ACC112 (cell line): ENCODE results near the gene NELFA.

ENCODE experiments used
- H2AFZ ChIP-seq: fragments of 200-600 bp; sonication (generic); one replicate; pipeline ENCODE4 v1.6.0; 2017; ENCODE audit warnings: antibody characterized with exemption, low read length; ENCODE audit not compliant: unreplicated experiment
- H3K27ac ChIP-seq: fragments of 200-600 bp; sonication (generic); 2 replicates; pipeline ENCODE4 v1.5.1; 2014; ENCODE audit warnings: low read depth, mild to moderate bottlenecking, antibody characterized with exemption, low read length, moderate library complexity
- H3K27me3 ChIP-seq: fragments of 200-600 bp; sonication (generic); 2 replicates; pipeline ENCODE4 v1.6.1; 2014; ENCODE audit warnings: mild to moderate bottlenecking, antibody characterized with exemption, low read length, moderate library complexity, mixed read lengths; ENCODE audit not compliant: insufficient read depth
- H3K36me3 ChIP-seq: fragments of 200-600 bp; sonication (generic); 2 replicates; pipeline ENCODE4 v1.6.1; 2016; ENCODE audit warnings: mild to moderate bottlenecking, antibody characterized with exemption, low read length, moderate library complexity, mixed read lengths; ENCODE audit not compliant: insufficient read depth
- H3K4me1 ChIP-seq: fragments of 200-600 bp; sonication (generic); one replicate; pipeline ENCODE4 v1.6.1; 2016; ENCODE audit warnings: low read length, mixed read lengths; ENCODE audit not compliant: insufficient read depth, unreplicated experiment, control insufficient read depth
- H3K4me3 ChIP-seq: fragments of 200-600 bp; sonication (generic); 2 replicates; pipeline ENCODE4 v1.5.1; 2014; ENCODE audit warnings: mild to moderate bottlenecking, low read depth, low read length
- H3K79me2 ChIP-seq: fragments of 200-600 bp; sonication (generic); one replicate; pipeline ENCODE4 v1.6.0; 2016; ENCODE audit warnings: low read length; ENCODE audit not compliant: control insufficient read depth, unreplicated experiment, insufficient read depth

Gene NELFA

GRCh38 chr4:1932736-1933135 lies 76.0 kb downstream of the NELFA start:
- Histone ChIP-seq H3K36me3 (peaks cover 8% of the 10 kb centered on the region; the same call in 1 of the 2 replicates), H3K79me2 (peaks cover 9% of the 10 kb centered on the region)

More at GRCh38 chr4:1932736-1933135, 76.0 kb downstream of the NELFA start:
- no peak overlapping the region for H3K27ac ChIP-seq
- no peak overlapping the region for H2AFZ ChIP-seq
- no peak overlapping the region for H3K4me3 ChIP-seq
- H3K4me1 ChIP-seq = peaks cover 21% of the 10 kb centered on the region
- H3K27me3 ChIP-seq = no peaks in the 10 kb centered on the region
